ENCODE data around the gene TLE3. TPM values are rescaled to one million over a fixed set of nuclear protein-coding genes. Genes with fewer than 3 reads are reported as not detected.

Gene TLE3
- total RNA-seq, 1 experiment from 2014 or later, result 98.2 TPM

- no peak overlapping the region for H2AK5ac ChIP-seq (ENCODE audit: insufficient read length, low read length)
- 0 out of 7 replicates have a peak overlapping the region, but pooled peaks of 1 of the 3 experiments have one; percentile 5 for H3K27ac Mint-ChIP-seq
- H3K23me2 ChIP-seq (ENCODE audit: insufficient read length, low read depth, low read length, poor library complexity, severe bottlenecking), result no peaks in the 10 kb centered on the region
- peaks cover 4% of the 10 kb centered on the region in 2 experiments for H3K4me1 Mint-ChIP-seq
- no peak overlapping the region for H3T11ph ChIP-seq (ENCODE audit: low read length)
- H3K4me3 Mint-ChIP-seq, result no peak overlapping the region
- H4K5ac ChIP-seq (ENCODE audit: insufficient read length, low read depth, low read length), result no peak overlapping the region
- H2BK5ac ChIP-seq (ENCODE audit: insufficient read length, low read length), result no peak overlapping the region
- no peaks in the 10 kb centered on the region for H3K27me3 ChIP-seq (ENCODE audit: insufficient read depth, low read length)
- no peak overlapping the region for H2BK120ac ChIP-seq (ENCODE audit: low read depth, low read length, poor library complexity, severe bottlenecking)
- no peak overlapping the region for H2BK15ac ChIP-seq (ENCODE audit: low read depth, low read length)
- no peaks in the 10 kb centered on the region for H3K79me2 ChIP-seq (ENCODE audit: insufficient read depth, low read length)
- no peak overlapping the region for H4K8ac ChIP-seq (replicated peaks; ENCODE audit: insufficient read length, low read depth, low read length)
- H2BK12ac ChIP-seq (ENCODE audit: insufficient read length, low read depth, low read length), result no peak overlapping the region
- H3K36me3 Mint-ChIP-seq (ENCODE audit: insufficient read depth in 1 of 3, low read depth in 3 of 3), result no peaks in the 10 kb centered on the region
- H3K9ac ChIP-seq (ENCODE audit: extremely low read depth, insufficient read length, low read length), result no peak overlapping the region
- no peak overlapping the region for H4K91ac ChIP-seq (ENCODE audit: insufficient read length, low read depth, low read length)
- no peak overlapping the region for H3K56ac ChIP-seq (ENCODE audit: insufficient read length, low read depth, low read length)
- no peak overlapping the region for H3K18ac ChIP-seq (ENCODE audit: insufficient read length, low read depth, low read length)
- no peak overlapping the region for H3K23ac ChIP-seq (ENCODE audit: insufficient read length, low read depth, low read length)
- no peak overlapping the region for H2AFZ ChIP-seq (ENCODE audit: low read length)
- H3K9me3 ChIP-seq (ENCODE audit: control insufficient read depth, low read depth, low read length), result no peaks in the 10 kb centered on the region
- H3K4me1 ChIP-seq (ENCODE audit: insufficient read depth, low read length), result no peaks in the 10 kb centered on the region
- H3K9me3 Mint-ChIP-seq, result no peaks in the 10 kb centered on the region
- no peak overlapping the region for H2BK20ac ChIP-seq (ENCODE audit: low read depth, low read length, poor library complexity, severe bottlenecking)
- H3K79me1 ChIP-seq (ENCODE audit: insufficient read depth, low read depth, low read length, poor library complexity, severe bottlenecking), result no peaks in the 10 kb centered on the region
- H3K4me2 ChIP-seq (ENCODE audit: insufficient read depth, insufficient read length, low read length), result no peak overlapping the region
- no peak overlapping the region for H3K27ac ChIP-seq (ENCODE audit: insufficient read length, low read depth, low read length)
- WGBS (ENCODE audit: extremely low coverage, insufficient read length, low lambda C conversion rate), result no CpG with 5 or more reads among the region's 4 CpGs
- TF ChIP-seq CTCF (conservative IDR thresholded peaks at IDR 0.05), result no peak
- H3K14ac ChIP-seq (ENCODE audit: insufficient read depth, low read length), result peak overlapping the region; percentile 34; the same call in 1 of the 2 replicates
- H3K27me3 Mint-ChIP-seq (ENCODE audit: low read depth), result peaks cover 11% of the 10 kb centered on the region
- no peak overlapping the region for H3K4ac ChIP-seq (ENCODE audit: low read depth, low read length)
- no peaks in the 10 kb centered on the region for H4K20me1 ChIP-seq (ENCODE audit: control insufficient read depth, insufficient read depth, insufficient read length)
- DNase-seq, result no peak
Observed at GRCh38 chr15:70132139-70132538, 34.4 kb upstream of the TLE3 start.

Data from H9 (cell line).